GM12864 (cell line): ENCODE measurements around the gene FAM241A.

Source experiments
- DNase-seq: peaks from one replicate; pipeline ENCODE4 v3.0.0-alpha.2; 2011; ENCODE audit warnings: low read depth
- H3K4me3 ChIP-seq: 2 replicates; pipeline ENCODE4 v1.5.1; 2011; ENCODE audit warnings: mild to moderate bottlenecking, low read depth, low read length, control low read depth
- TF ChIP-seq, protein P1 (sequence below): IDR thresholded peaks from 2 replicates; pipeline ENCODE4 v1.5.1; 2011; ENCODE audit warnings: low read depth, mild to moderate bottlenecking, moderate library complexity, low read length, control low read depth, inconsistent platforms; ENCODE audit errors: missing control alignments

Gene FAM241A

GRCh38 chr4:112144546-112145325 is 518 bp upstream of the FAM241A start:
- DNase-seq: no peak
- H3K4me3 ChIP-seq: 0 out of 2 replicates have a peak overlapping the region, but pooled peaks have one; percentile 17

GRCh38 chr4:112145790-112146501 is 692 bp downstream of the FAM241A start:
- H3K4me3 ChIP-seq: peak overlapping the region; percentile 65
- TF ChIP-seq, protein P1, sequence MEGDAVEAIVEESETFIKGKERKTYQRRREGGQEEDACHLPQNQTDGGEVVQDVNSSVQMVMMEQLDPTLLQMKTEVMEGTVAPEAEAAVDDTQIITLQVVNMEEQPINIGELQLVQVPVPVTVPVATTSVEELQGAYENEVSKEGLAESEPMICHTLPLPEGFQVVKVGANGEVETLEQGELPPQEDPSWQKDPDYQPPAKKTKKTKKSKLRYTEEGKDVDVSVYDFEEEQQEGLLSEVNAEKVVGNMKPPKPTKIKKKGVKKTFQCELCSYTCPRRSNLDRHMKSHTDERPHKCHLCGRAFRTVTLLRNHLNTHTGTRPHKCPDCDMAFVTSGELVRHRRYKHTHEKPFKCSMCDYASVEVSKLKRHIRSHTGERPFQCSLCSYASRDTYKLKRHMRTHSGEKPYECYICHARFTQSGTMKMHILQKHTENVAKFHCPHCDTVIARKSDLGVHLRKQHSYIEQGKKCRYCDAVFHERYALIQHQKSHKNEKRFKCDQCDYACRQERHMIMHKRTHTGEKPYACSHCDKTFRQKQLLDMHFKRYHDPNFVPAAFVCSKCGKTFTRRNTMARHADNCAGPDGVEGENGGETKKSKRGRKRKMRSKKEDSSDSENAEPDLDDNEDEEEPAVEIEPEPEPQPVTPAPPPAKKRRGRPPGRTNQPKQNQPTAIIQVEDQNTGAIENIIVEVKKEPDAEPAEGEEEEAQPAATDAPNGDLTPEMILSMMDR: peak; percentile 32
- peak; percentile 45 for DNase-seq

More at GRCh38 chr4:112144546-112145325, 518 bp upstream of the FAM241A start:
- TF ChIP-seq, protein P1: no peak

- DNase-seq: no peak
- TF ChIP-seq, protein P1: no peak
- peak overlapping the region; percentile 65 for H3K4me3 ChIP-seq
Observed at GRCh38 chr4:112146502-112146813, 1.2 kb downstream of the FAM241A start.

GRCh38 chr4:112147697-112148096 is 2.4 kb downstream of the FAM241A start:
- no peak for DNase-seq
- TF ChIP-seq, protein P1: no peak
- no peak overlapping the region for H3K4me3 ChIP-seq

DNA sequence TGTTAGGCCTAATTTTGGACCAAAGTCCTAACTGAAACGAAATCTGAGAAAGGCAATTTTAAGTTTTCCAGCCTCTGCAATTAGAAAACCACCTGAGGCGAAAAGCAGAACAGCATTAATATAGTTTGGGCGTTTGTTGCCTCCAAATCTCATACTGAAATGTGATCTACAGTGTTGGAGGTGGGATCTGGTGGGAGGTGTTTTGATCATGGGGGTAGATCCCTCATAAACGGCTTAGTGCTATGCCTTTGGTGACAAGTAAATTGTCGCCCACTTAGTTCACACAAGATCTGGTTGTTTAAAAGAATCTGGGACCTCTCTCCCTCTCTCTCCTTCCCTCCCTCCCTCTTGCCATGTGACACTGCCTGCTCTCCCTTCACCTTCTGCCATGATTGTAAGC is 5.7 kb downstream of the FAM241A start:
- TF ChIP-seq, protein P1: no peak
- no peak overlapping the region for H3K4me3 ChIP-seq
- DNase-seq: no peak

DNA sequence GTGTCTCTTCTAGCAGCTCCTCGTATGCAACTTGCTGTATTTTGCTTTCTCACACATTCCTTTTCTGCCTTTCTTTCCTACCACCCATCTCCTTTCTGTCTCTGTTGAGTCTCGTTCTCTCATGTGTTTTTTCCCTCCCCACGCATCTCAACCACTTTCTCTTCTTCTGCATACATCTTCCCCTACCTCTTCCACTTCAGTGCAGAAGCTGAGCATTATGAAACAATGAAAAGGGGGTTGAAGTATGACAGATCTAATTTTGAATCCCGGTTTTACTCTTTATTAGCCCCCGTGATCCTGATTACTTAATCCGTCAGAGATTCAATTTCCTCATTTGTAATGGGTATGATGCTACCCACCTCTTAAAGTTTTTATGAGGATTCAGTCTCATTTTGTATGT is 7.3 kb downstream of the FAM241A start:
- no peak overlapping the region for H3K4me3 ChIP-seq
- TF ChIP-seq, protein P1: no peak
- no peak for DNase-seq
